PC-9 (cell line): ENCODE results near the gene CARS2. TPM values are rescaled to one million over a fixed set of nuclear protein-coding genes. Genes with fewer than 3 reads are reported as not detected.

ENCODE experiments used
- BruUV-seq: library from RNA; stranded (reverse); fragments of 400-500 nt; replicated peaks from 2 replicates; lab custom pipeline; 2021; lab: Mats Ljungman, UMichigan
- CTCF ChIA-PET: fragments of 300-600 bp; sonication (Branson Sonifier 250); formaldehyde crosslinking; loops from one replicate; lab custom pipeline; 2022; ENCODE audit warnings: antibody characterized with exemption; lab: Charles Lee
- POLR2A ChIA-PET: fragments of 300-600 bp; sonication (Branson Sonifier 250); formaldehyde crosslinking; loops from one replicate; lab custom pipeline; 2022; ENCODE audit warnings: antibody characterized with exemption; ENCODE audit not compliant: unreplicated experiment; lab: Charles Lee
- DNase-seq, 2 experiments: peaks; one replicate each; pipeline versions ENCODE4 v3.0.0 to v3.0.0-alpha.2; 2015 to 2022; ENCODE audit warnings: mixed read lengths in 1 of 2
- H2AFZ ChIP-seq: fragments of 200-600 bp; sonication (generic); 2 replicates; pipeline ENCODE4 v1.8.1; 2017; ENCODE audit warnings: antibody characterized with exemption
- H3F3A ChIP-seq: fragments of 200-600 bp; sonication (generic); 2 replicates; pipeline ENCODE4 v1.8.1; 2017; ENCODE audit warnings: antibody characterized with exemption, mild to moderate bottlenecking, low read depth; ENCODE audit not compliant: insufficient read depth
- H3K27ac ChIP-seq: fragments of 200-600 bp; sonication (generic); 2 replicates; pipeline ENCODE4 v1.6.1; 2016; ENCODE audit warnings: mixed run types
- H3K27me3 ChIP-seq: fragments of 200-600 bp; sonication (generic); 2 replicates; pipeline ENCODE4 v1.6.1; 2016; ENCODE audit warnings: low read depth, mixed run types; ENCODE audit not compliant: insufficient read depth
- H3K36me3 ChIP-seq: fragments of 200-600 bp; sonication (generic); 2 replicates; pipeline ENCODE4 v1.6.1; 2016; ENCODE audit warnings: low read depth, mixed run types
- H3K4me1 ChIP-seq: fragments of 200-600 bp; sonication (generic); replicated peaks from 2 replicates; pipeline ENCODE4 v1.6.1; 2016; ENCODE audit warnings: mixed run types; ENCODE audit not compliant: insufficient read depth
- H3K4me2 ChIP-seq: fragments of 200-600 bp; sonication (generic); 2 replicates; pipeline ENCODE4 v1.6.1; 2017; ENCODE audit warnings: mixed run types
- H3K4me3 ChIP-seq: fragments of 200-600 bp; sonication (generic); 2 replicates; pipeline ENCODE4 v1.6.1; 2016; ENCODE audit warnings: mixed run types
- H3K79me2 ChIP-seq: fragments of 200-600 bp; sonication (generic); 2 replicates; pipeline ENCODE4 v1.6.1; 2017; ENCODE audit warnings: low read depth, mixed run types
- H3K9me2 ChIP-seq: fragments of 200-600 bp; sonication (generic); 2 replicates; pipeline ENCODE4 v1.8.1; 2017; ENCODE audit warnings: mild to moderate bottlenecking; ENCODE audit not compliant: insufficient read depth
- H3K9me3 ChIP-seq: fragments of 200-600 bp; sonication (generic); 2 replicates; pipeline ENCODE4 v1.8.1; 2016; ENCODE audit warnings: low read depth; ENCODE audit not compliant: insufficient read depth
- H4K20me1 ChIP-seq: fragments of 200-600 bp; sonication (generic); 2 replicates; pipeline ENCODE4 v1.8.1; 2017; ENCODE audit not compliant: insufficient read depth
- EZH2 ChIP-seq: fragments of 200-600 bp; sonication (generic); IDR thresholded peaks from 2 replicates; pipeline ENCODE4 v1.8.0; 2017; ENCODE audit warnings: antibody characterized with exemption, low read depth
- intact Hi-C: fragments of 100-400 bp; cut with micrococcal nuclease; formaldehyde crosslinking; loops from one replicate; pipeline ENCODE4 v1.10.0; 2022; ENCODE audit not compliant: unreplicated experiment
- total RNA-seq: library from RNA; stranded (reverse); gene quantifications from 2 replicates; pipeline ENCODE4 v1.2.3, GENCODE V29; 2021
- TF ChIP-seq, protein P1 (sequence below): fragments of 200-600 bp; sonication (generic); conservative IDR thresholded peaks from 2 replicates; pipeline ENCODE4 v1.6.1; 2017; ENCODE audit warnings: mixed run types, antibody characterized with exemption, mild to moderate bottlenecking, moderate library complexity

The CARS2 gene
- total RNA-seq, 1 experiment from 2014 or later, result 67.0 TPM

GRCh38 chr13:110652231-110652730 is 53.6 kb downstream of the CARS2 start:
- intact Hi-C loops, result no loop called here
- H3K4me1 ChIP-seq, result no peaks in the 10 kb centered on the region
- no TSS peak for BruUV-seq
- H2AFZ ChIP-seq, result no peak overlapping the region
- no peaks in the 10 kb centered on the region for H3F3A ChIP-seq
- no peaks in the 10 kb centered on the region for H3K79me2 ChIP-seq
- CTCF ChIA-PET, result no interaction called here
- no peak overlapping the region for H3K27ac ChIP-seq
- no peaks in the 10 kb centered on the region for H3K27me3 ChIP-seq
- POLR2A ChIA-PET, result no interaction called here
- TF ChIP-seq, protein P1, sequence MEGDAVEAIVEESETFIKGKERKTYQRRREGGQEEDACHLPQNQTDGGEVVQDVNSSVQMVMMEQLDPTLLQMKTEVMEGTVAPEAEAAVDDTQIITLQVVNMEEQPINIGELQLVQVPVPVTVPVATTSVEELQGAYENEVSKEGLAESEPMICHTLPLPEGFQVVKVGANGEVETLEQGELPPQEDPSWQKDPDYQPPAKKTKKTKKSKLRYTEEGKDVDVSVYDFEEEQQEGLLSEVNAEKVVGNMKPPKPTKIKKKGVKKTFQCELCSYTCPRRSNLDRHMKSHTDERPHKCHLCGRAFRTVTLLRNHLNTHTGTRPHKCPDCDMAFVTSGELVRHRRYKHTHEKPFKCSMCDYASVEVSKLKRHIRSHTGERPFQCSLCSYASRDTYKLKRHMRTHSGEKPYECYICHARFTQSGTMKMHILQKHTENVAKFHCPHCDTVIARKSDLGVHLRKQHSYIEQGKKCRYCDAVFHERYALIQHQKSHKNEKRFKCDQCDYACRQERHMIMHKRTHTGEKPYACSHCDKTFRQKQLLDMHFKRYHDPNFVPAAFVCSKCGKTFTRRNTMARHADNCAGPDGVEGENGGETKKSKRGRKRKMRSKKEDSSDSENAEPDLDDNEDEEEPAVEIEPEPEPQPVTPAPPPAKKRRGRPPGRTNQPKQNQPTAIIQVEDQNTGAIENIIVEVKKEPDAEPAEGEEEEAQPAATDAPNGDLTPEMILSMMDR, result no peak
- TF ChIP-seq EZH2, result no peak
- no peaks in the 10 kb centered on the region for H3K9me2 ChIP-seq
- no peaks in the 10 kb centered on the region for H4K20me1 ChIP-seq
- no peak for DNase-seq
- H3K4me3 ChIP-seq, result no peak overlapping the region
- no peaks in the 10 kb centered on the region for H3K9me3 ChIP-seq
- no peaks in the 10 kb centered on the region for H3K36me3 ChIP-seq
- no peak overlapping the region for H3K4me2 ChIP-seq

DNA sequence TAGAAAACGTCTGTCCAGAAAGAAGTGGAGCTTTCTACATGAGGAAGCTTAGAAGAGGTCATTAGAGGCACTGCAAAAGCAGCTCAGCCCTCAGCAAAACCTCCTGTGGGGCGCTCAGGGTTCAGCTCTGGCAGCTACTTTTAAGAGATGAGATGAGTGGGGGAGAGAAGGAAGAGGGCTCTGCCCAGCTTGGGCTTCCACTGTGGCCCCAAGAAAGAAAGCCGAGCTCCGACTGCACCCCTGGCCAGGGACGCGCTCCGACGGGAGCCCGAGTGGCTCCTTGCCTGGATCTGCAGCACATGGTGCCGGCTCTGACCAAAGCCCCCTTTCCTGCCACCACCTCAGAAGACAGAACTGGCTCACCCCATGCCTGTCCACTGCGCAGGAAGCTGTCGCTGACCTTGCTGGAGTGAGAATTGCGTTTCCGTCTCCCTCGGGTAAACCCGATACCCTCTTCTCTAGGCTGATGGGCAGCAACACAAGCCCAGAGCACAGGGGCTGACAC is 54.1 kb downstream of the CARS2 start:
- Histone ChIP-seq H3K9me3 (no peaks in the 10 kb centered on the region), H4K20me1 (no peaks in the 10 kb centered on the region), H3K4me3 (no peak overlapping the region), H3K9me2 (no peaks in the 10 kb centered on the region), H3K4me1 (no peaks in the 10 kb centered on the region), H3K36me3 (no peaks in the 10 kb centered on the region), H3F3A (no peaks in the 10 kb centered on the region), H3K27me3 (no peaks in the 10 kb centered on the region), H3K27ac (no peak overlapping the region), H3K4me2 (no peak overlapping the region), H2AFZ (no peak overlapping the region), H3K79me2 (no peaks in the 10 kb centered on the region)
- ChIA-PET POLR2A (no interaction called here), CTCF (no interaction called here)
- BruUV-seq, result no TSS peak
- intact Hi-C loops, result no loop called here
- no peak for DNase-seq
- TF ChIP-seq, protein P1, result no peak
- no peak for TF ChIP-seq EZH2

DNA sequence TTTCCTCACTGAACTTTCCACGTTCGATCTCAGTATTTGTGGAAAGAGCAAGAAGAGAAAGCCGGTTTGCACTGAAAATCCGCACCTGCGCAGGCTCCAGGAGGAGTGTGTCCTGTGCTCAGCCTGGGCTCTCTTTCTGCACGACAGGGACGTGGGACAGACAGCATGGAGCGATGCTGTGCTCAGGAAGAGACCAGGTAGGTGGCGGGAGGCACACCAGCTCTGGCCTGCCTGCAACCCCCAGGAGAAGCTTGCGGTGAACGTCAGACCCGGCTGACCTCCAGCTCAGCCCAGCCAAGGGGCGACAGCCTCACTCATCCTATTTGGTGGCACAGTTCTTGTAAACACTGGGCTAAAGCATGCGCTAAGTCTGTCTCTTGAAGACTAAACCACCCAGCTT is 54.6 kb downstream of the CARS2 start:
- TF ChIP-seq, protein P1, result no peak
- TF ChIP-seq EZH2, result no peak
- H3K4me2 ChIP-seq, result no peak overlapping the region
- H3K4me3 ChIP-seq, result no peak overlapping the region
- H3K27me3 ChIP-seq, result no peaks in the 10 kb centered on the region
- H3K36me3 ChIP-seq, result no peaks in the 10 kb centered on the region
- ChIA-PET POLR2A (interaction anchor here (0.6 kb wide), 1 partner anchor 55 kb away, joined by 3 read pairs; the partner anchor contains the start of gene CARS2), CTCF (no interaction called here)
- H3K79me2 ChIP-seq, result no peaks in the 10 kb centered on the region
- H3K27ac ChIP-seq, result no peak overlapping the region
- no peaks in the 10 kb centered on the region for H3K9me3 ChIP-seq
- H4K20me1 ChIP-seq, result no peaks in the 10 kb centered on the region
- no TSS peak for BruUV-seq
- H3K4me1 ChIP-seq, result no peaks in the 10 kb centered on the region
- DNase-seq, result no peak
- no peaks in the 10 kb centered on the region for H3K9me2 ChIP-seq
- intact Hi-C loops, result no loop called here
- no peak overlapping the region for H2AFZ ChIP-seq
- H3F3A ChIP-seq, result no peaks in the 10 kb centered on the region
